HEK293 (cell line): ENCODE data around the gene PRKCE.
A peak's percentile ranks its signal among the peaks of the same experiment; 100 is the strongest.

ENCODE experiments used
- BCL6B ChIP-seq: fragments of 450-650 bp; formaldehyde crosslinking; IDR thresholded peaks from 2 replicates; pipeline ENCODE4 v1.5.1; 2017; ENCODE audit warnings: missing biosample characterization, missing genetic modification characterization
- GLIS1 ChIP-seq: fragments of 450-650 bp; formaldehyde crosslinking; IDR thresholded peaks from 2 replicates; pipeline ENCODE4 v1.5.1; 2016; ENCODE audit warnings: missing biosample characterization, missing genetic modification characterization
- KLF1 ChIP-seq: fragments of 450-650 bp; formaldehyde crosslinking; IDR thresholded peaks from 2 replicates; pipeline ENCODE4 v1.5.1; 2016; ENCODE audit warnings: missing biosample characterization, missing genetic modification characterization
- KLF10 ChIP-seq: fragments of 450-650 bp; IDR thresholded peaks from 2 replicates; pipeline ENCODE4 v1.5.1; 2018; ENCODE audit warnings: missing biosample characterization, mild to moderate bottlenecking, missing genetic modification characterization
- PATZ1 ChIP-seq: fragments of 450-650 bp; formaldehyde crosslinking; IDR thresholded peaks from 2 replicates; pipeline ENCODE4 v1.5.1; 2016; ENCODE audit warnings: missing biosample characterization, missing genetic modification characterization
- REST ChIP-seq: fragments of 450-650 bp; formaldehyde crosslinking; IDR thresholded peaks from 2 replicates; pipeline ENCODE4 v1.5.1; 2016; ENCODE audit warnings: missing biosample characterization, missing genetic modification characterization
- ZFP3 ChIP-seq: fragments of 450-650 bp; formaldehyde crosslinking; IDR thresholded peaks from 2 replicates; pipeline ENCODE4 v1.5.1; 2016; ENCODE audit warnings: low read depth, missing biosample characterization, missing genetic modification characterization
- ZNF146 ChIP-seq: fragments of 450-650 bp; formaldehyde crosslinking; IDR thresholded peaks from 2 replicates; pipeline ENCODE4 v1.5.1; 2016; ENCODE audit warnings: missing biosample characterization, missing genetic modification characterization
- ZNF148 ChIP-seq: fragments of 450-650 bp; formaldehyde crosslinking; IDR thresholded peaks from 2 replicates; pipeline ENCODE4 v1.5.0; 2017; ENCODE audit warnings: missing biosample characterization, missing genetic modification characterization, borderline replicate concordance
- ZNF175 ChIP-seq: fragments of 450-650 bp; formaldehyde crosslinking; IDR thresholded peaks from 2 replicates; pipeline ENCODE4 v1.5.1; 2016; ENCODE audit warnings: missing biosample characterization, missing genetic modification characterization
- ZNF2 ChIP-seq: fragments of 450-650 bp; formaldehyde crosslinking; IDR thresholded peaks from 2 replicates; pipeline ENCODE4 v1.5.1; 2016; ENCODE audit warnings: missing biosample characterization, missing genetic modification characterization
- ZNF214 ChIP-seq: fragments of 450-650 bp; formaldehyde crosslinking; IDR thresholded peaks from 2 replicates; pipeline ENCODE4 v1.5.1; 2017; ENCODE audit warnings: missing biosample characterization, mild to moderate bottlenecking, missing genetic modification characterization, borderline replicate concordance
- ZNF24 ChIP-seq: fragments of 450-650 bp; formaldehyde crosslinking; IDR thresholded peaks from 2 replicates; pipeline ENCODE4 v1.5.1; 2016; ENCODE audit warnings: missing biosample characterization, missing genetic modification characterization
- ZNF248 ChIP-seq: fragments of 450-650 bp; formaldehyde crosslinking; IDR thresholded peaks from 2 replicates; pipeline ENCODE4 v1.5.1; 2017; ENCODE audit warnings: missing biosample characterization, missing genetic modification characterization
- ZNF324 ChIP-seq: fragments of 450-650 bp; formaldehyde crosslinking; IDR thresholded peaks from 2 replicates; pipeline ENCODE4 v1.5.1; 2016; ENCODE audit warnings: missing biosample characterization, missing genetic modification characterization
- ZNF391 ChIP-seq: fragments of 450-650 bp; formaldehyde crosslinking; IDR thresholded peaks from 2 replicates; pipeline ENCODE4 v1.5.1; 2016; ENCODE audit warnings: low read depth, missing biosample characterization, missing genetic modification characterization, borderline replicate concordance
- ZNF404 ChIP-seq: fragments of 450-650 bp; formaldehyde crosslinking; IDR thresholded peaks from 2 replicates; pipeline ENCODE4 v1.5.1; 2017; ENCODE audit warnings: missing biosample characterization, missing genetic modification characterization
- ZNF473 ChIP-seq: fragments of 450-650 bp; formaldehyde crosslinking; IDR thresholded peaks from 2 replicates; pipeline ENCODE4 v1.5.1; 2017; ENCODE audit warnings: missing biosample characterization, missing genetic modification characterization
- ZNF514 ChIP-seq: fragments of 450-650 bp; formaldehyde crosslinking; IDR thresholded peaks from 2 replicates; pipeline ENCODE4 v1.5.1; 2016; ENCODE audit warnings: missing biosample characterization, missing genetic modification characterization
- ZNF529 ChIP-seq: fragments of 450-650 bp; formaldehyde crosslinking; IDR thresholded peaks from 2 replicates; pipeline ENCODE4 v1.5.1; 2017; ENCODE audit warnings: missing genetic modification characterization, missing biosample characterization; ENCODE audit not compliant: insufficient replicate concordance
- ZNF549 ChIP-seq: fragments of 450-650 bp; IDR thresholded peaks from 2 replicates; pipeline ENCODE4 v1.5.1; 2018; ENCODE audit warnings: missing biosample characterization, missing genetic modification characterization, mild to moderate bottlenecking, inconsistent platforms, moderate library complexity
- ZNF571 ChIP-seq: fragments of 450-650 bp; formaldehyde crosslinking; IDR thresholded peaks from 2 replicates; pipeline ENCODE4 v1.5.0; 2017; ENCODE audit warnings: missing biosample characterization, missing genetic modification characterization
- ZNF600 ChIP-seq: fragments of 450-650 bp; formaldehyde crosslinking; IDR thresholded peaks from 2 replicates; pipeline ENCODE4 v1.5.1; 2016; ENCODE audit warnings: missing biosample characterization, missing genetic modification characterization
- ZNF777 ChIP-seq: fragments of 450-650 bp; formaldehyde crosslinking; IDR thresholded peaks from 2 replicates; pipeline ENCODE4 v1.5.1; 2017; ENCODE audit warnings: missing biosample characterization, missing genetic modification characterization, borderline replicate concordance
- ZNF791 ChIP-seq: fragments of 450-650 bp; formaldehyde crosslinking; IDR thresholded peaks from 2 replicates; pipeline ENCODE4 v1.5.1; 2016; ENCODE audit warnings: missing biosample characterization, missing genetic modification characterization
- ZNF837 ChIP-seq: fragments of 450-650 bp; formaldehyde crosslinking; IDR thresholded peaks from 2 replicates; pipeline ENCODE4 v1.5.1; 2016; ENCODE audit warnings: missing biosample characterization, missing genetic modification characterization
- ZSCAN16 ChIP-seq: fragments of 450-650 bp; formaldehyde crosslinking; IDR thresholded peaks from 2 replicates; pipeline ENCODE4 v1.5.1; 2016; ENCODE audit warnings: missing biosample characterization, missing genetic modification characterization
- ZSCAN4 ChIP-seq: fragments of 450-650 bp; formaldehyde crosslinking; IDR thresholded peaks from 2 replicates; pipeline ENCODE4 v1.5.1; 2017; ENCODE audit warnings: missing biosample characterization, missing genetic modification characterization

The PRKCE gene

GRCh38 chr2:45954233-45954850, 302.9 kb downstream of the PRKCE start (continued):
- TF ChIP-seq ZNF529 (tag by site-specific recombination) (no peak), ZNF473 (no peak), ZSCAN16 (no peak), ZNF791 (tag by site-specific recombination) (no peak), ZNF175 (tag by site-specific recombination) (no peak), ZNF214 (tag by site-specific recombination) (no peak), PATZ1 (no peak), BCL6B (tag by site-specific recombination) (no peak), ZNF837 (tag by site-specific recombination) (no peak), ZNF391 (tag by site-specific recombination) (no peak), ZNF777 (tag by site-specific recombination) (no peak), ZNF571 (tag by site-specific recombination) (no peak), ZNF24 (tag by site-specific recombination) (peak; percentile 76; the same call in 1 of the 2 replicates), KLF1 (tag by site-specific recombination) (no peak), ZNF2 (tag by site-specific recombination) (no peak), ZNF248 (tag by site-specific recombination) (no peak), ZNF514 (no peak), KLF10 (tag by site-specific recombination) (peak; percentile 64), ZSCAN4 (tag by site-specific recombination) (peak; percentile 41; the same call in 1 of the 2 replicates), ZNF148 (tag by site-specific recombination) (no peak), ZNF600 (tag by site-specific recombination) (no peak), GLIS1 (tag by site-specific recombination) (no peak), REST (tag by site-specific recombination) (no peak), ZNF404 (tag by site-specific recombination) (no peak), ZNF324 (tag by site-specific recombination) (no peak), ZNF146 (tag by site-specific recombination) (no peak), ZNF549 (tag by site-specific recombination) (no peak), ZFP3 (tag by site-specific recombination) (no peak)
